Stomach (tissue), 9 donors: Measurements from ENCODE around the gene ATP6V1C2. TPM values are rescaled to one million over a fixed set of nuclear protein-coding genes. Genes with fewer than 3 reads are reported as not detected.

ENCODE experiments used
- DNase-seq, 2 donors: peaks; one replicate each; pipeline versions ENCODE4 v3.0.0 to v3.0.0-alpha.2; 2013 to 2019
- H3K27ac ChIP-seq, 5 donors: fragments of 200-600 bp in 4 of 5; sonication (generic) in 4 of 5; one replicate each; pipeline ENCODE4 v1.5.1; 2013 to 2019; ENCODE audit warnings: mild to moderate bottlenecking in 1 of 5, moderate library complexity in 1 of 5
- H3K27me3 ChIP-seq, 3 donors: fragments of 200-600 bp; sonication (generic); one replicate each; pipeline ENCODE4 v1.5.1; 2017 to 2019; ENCODE audit warnings: mixed run types in 1 of 3
- H3K36me3 ChIP-seq, 4 donors: fragments of 200-600 bp; sonication (generic); 1 replicate in 3 of 4; 2 replicates in 1 of 4; pipeline ENCODE4 v1.5.1; 2016 to 2019
- H3K4me1 ChIP-seq, 4 donors: fragments of 200-600 bp; sonication (generic); one replicate each; pipeline ENCODE4 v1.5.1; 2016 to 2019
- H3K4me3 ChIP-seq, 4 donors: fragments of 200-600 bp; sonication (generic) in 3 of 4; one replicate each; pipeline ENCODE4 v1.5.1; 2016 to 2019; ENCODE audit warnings: mild to moderate bottlenecking in 1 of 4
- H3K9me3 ChIP-seq, 4 donors: fragments of 200-600 bp; sonication (generic); one replicate each; pipeline ENCODE4 v1.5.1; 2016 to 2019
- EP300 ChIP-seq: sonication (generic); formaldehyde crosslinking; IDR thresholded peaks from one replicate; pipeline ENCODE4 v1.6.1; 2017; ENCODE audit warnings: antibody characterized with exemption
- POLR2A ChIP-seq, 4 donors: fragments of 450-650 bp; IDR thresholded peaks; one replicate each; pipeline ENCODE4 v1.6.1; 2016; ENCODE audit warnings: antibody characterized with exemption in 4 of 4, control low read depth in 2 of 4, mild to moderate bottlenecking in 1 of 4, moderate library complexity in 1 of 4
- POLR2AphosphoS5 ChIP-seq, 3 donors: sonication (generic); formaldehyde crosslinking; IDR thresholded peaks; one replicate each; pipeline ENCODE4 v1.6.1; 2016; ENCODE audit warnings: antibody characterized with exemption in 3 of 3
- WGBS, 5 donors: extraction: QIAGEN DNeasy Blood & Tissue Kit in 3 of 5; methylation state at CpG; one replicate each; pipeline versions ENCODE4 v1.1.5 to v1.1.7; 2013 to 2018; 5-methylcytosine and 5-hydroxymethylcytosine counted together
- intact Hi-C: fragments of 100-400 bp; cut with DNase I; formaldehyde crosslinking; loops from one replicate; pipeline ENCODE4 v1.15.1; 2023; ENCODE audit warnings: low total_unique reads
- polyA plus RNA-seq, 3 donors: library from polyadenylated mRNA; stranded (reverse); fragments of 200-250 nt; gene quantifications; one replicate each; pipeline ENCODE4 v1.2.3, GENCODE V29; 2013
- total RNA-seq, 5 donors: library from RNA; depleted of rRNA; stranded (reverse); fragments of >200 nt; gene quantifications; one replicate each; pipeline versions ENCODE4 v1.1.0 to v1.2.3, GENCODE V29; 2014 to 2016
- TF ChIP-seq, protein P1 (sequence below), 7 experiments: fragments of 450-650 bp in 4 of 7; fragments of 200-600 bp in 3 of 7; sonication (generic) in 3 of 7; IDR thresholded peaks; one replicate each; pipeline ENCODE4 v1.5.1; 2016 to 2019; ENCODE audit warnings: antibody characterized with exemption in 7 of 7, control low read depth in 2 of 7, mild to moderate bottlenecking in 1 of 7
- donor health status: healthy with polysubstance abuse.
- donor health status: Bipolar disorder and iron deficiency.
- donor health status: healthy.

ATP6V1C2 gene
- total and polyA plus RNA-seq, 8 donors = 0.61 to 143 (median 1.1) TPM; not detected in 3

- H3K4me3 ChIP-seq = no peak overlapping the region
- H3K27me3 ChIP-seq = no peaks in the 10 kb centered on the region
- TF ChIP-seq, protein P1, sequence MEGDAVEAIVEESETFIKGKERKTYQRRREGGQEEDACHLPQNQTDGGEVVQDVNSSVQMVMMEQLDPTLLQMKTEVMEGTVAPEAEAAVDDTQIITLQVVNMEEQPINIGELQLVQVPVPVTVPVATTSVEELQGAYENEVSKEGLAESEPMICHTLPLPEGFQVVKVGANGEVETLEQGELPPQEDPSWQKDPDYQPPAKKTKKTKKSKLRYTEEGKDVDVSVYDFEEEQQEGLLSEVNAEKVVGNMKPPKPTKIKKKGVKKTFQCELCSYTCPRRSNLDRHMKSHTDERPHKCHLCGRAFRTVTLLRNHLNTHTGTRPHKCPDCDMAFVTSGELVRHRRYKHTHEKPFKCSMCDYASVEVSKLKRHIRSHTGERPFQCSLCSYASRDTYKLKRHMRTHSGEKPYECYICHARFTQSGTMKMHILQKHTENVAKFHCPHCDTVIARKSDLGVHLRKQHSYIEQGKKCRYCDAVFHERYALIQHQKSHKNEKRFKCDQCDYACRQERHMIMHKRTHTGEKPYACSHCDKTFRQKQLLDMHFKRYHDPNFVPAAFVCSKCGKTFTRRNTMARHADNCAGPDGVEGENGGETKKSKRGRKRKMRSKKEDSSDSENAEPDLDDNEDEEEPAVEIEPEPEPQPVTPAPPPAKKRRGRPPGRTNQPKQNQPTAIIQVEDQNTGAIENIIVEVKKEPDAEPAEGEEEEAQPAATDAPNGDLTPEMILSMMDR (IDR thresholded peaks at IDR 0.05) = no peak
- no peak for TF ChIP-seq POLR2A (IDR thresholded peaks at IDR 0.05)
- no peak for DNase-seq
- no peaks in the 10 kb centered on the region for H3K9me3 ChIP-seq
- H3K27ac ChIP-seq = peak overlapping the region in 2 of 5 donors; percentile 23 to 81
- peaks cover 0 to 22% (median 9%) of the 10 kb centered on the region in 4 donors for H3K4me1 ChIP-seq
- intact Hi-C loops = no loop called here
- H3K36me3 ChIP-seq = peaks cover 86 to 100% (median 100%) of the 10 kb centered on the region in 4 donors
- 65 to 73% (median 72%) methylated on average over 9 of the region's 9 CpGs for WGBS, 5 donors
These were observed 63.3 kb downstream of the ATP6V1C2 start for GRCh38 chr2:10784719-10785118.

DNA sequence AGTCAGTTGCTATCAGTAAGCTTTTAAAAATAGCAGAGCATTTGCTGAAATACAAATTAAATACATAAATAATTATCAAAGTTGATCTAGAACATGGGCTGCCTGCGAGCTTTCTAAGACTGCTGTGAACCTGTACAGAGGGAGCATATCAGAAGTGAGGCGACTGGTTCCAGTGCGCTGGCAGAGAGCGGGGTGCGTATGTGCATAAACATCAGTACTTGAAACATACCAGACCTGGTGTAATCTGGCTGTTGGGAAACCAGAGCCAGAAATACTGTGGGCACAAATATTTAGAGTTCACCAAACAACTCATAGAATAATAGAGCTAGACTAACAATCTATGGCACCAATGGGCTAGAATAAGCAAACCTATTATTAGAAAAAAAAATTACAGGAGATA, 63.8 kb downstream of the ATP6V1C2 start:
- intact Hi-C loops = no loop called here
- Histone ChIP-seq H3K27me3 (no peaks in the 10 kb centered on the region), H3K36me3 (peaks cover 82 to 100% (median 99%) of the 10 kb centered on the region in 4 donors), H3K4me1 (peaks cover 0 to 22% (median 9%) of the 10 kb centered on the region in 4 donors), H3K9me3 (no peaks in the 10 kb centered on the region), H3K27ac (peak overlapping the region in 2 of 5 donors; percentile 23 to 81), H3K4me3 (no peak overlapping the region)
- WGBS, 5 donors = 51 to 80% (median 55%) methylated on average over 5 of the region's 5 CpGs
- no peak for DNase-seq
- TF ChIP-seq, protein P1 (IDR thresholded peaks at IDR 0.05) = no peak
- TF ChIP-seq POLR2A (IDR thresholded peaks at IDR 0.05) (no peak), EP300 (no peak), POLR2AphosphoS5 (IDR thresholded peaks at IDR 0.05) (peak in 2 of 3 donors; percentile 11 to 33)

- Histone ChIP-seq H3K36me3 (peaks cover 76 to 100% (median 99%) of the 10 kb centered on the region in 4 donors), H3K9me3 (no peaks in the 10 kb centered on the region), H3K4me3 (no peak overlapping the region), H3K4me1 (peaks cover 0 to 28% (median 13%) of the 10 kb centered on the region in 4 donors), H3K27me3 (no peaks in the 10 kb centered on the region), H3K27ac (peak overlapping the region in 1 of 5 donors; percentile 81)
- intact Hi-C loops = no loop called here
- DNase-seq = no peak
- WGBS, 5 donors = 82 to 92% (median 86%) methylated on average over 11 to 12 of the region's 12 CpGs
- TF ChIP-seq POLR2AphosphoS5 (IDR thresholded peaks at IDR 0.05) = no peak
- TF ChIP-seq, protein P1 (IDR thresholded peaks at IDR 0.05) = no peak
- TF ChIP-seq EP300 = no peak
- TF ChIP-seq POLR2A (IDR thresholded peaks at IDR 0.05) = no peak
These were observed 65.0 kb downstream of the ATP6V1C2 start for GRCh38 chr2:10786240-10786982.

DNA sequence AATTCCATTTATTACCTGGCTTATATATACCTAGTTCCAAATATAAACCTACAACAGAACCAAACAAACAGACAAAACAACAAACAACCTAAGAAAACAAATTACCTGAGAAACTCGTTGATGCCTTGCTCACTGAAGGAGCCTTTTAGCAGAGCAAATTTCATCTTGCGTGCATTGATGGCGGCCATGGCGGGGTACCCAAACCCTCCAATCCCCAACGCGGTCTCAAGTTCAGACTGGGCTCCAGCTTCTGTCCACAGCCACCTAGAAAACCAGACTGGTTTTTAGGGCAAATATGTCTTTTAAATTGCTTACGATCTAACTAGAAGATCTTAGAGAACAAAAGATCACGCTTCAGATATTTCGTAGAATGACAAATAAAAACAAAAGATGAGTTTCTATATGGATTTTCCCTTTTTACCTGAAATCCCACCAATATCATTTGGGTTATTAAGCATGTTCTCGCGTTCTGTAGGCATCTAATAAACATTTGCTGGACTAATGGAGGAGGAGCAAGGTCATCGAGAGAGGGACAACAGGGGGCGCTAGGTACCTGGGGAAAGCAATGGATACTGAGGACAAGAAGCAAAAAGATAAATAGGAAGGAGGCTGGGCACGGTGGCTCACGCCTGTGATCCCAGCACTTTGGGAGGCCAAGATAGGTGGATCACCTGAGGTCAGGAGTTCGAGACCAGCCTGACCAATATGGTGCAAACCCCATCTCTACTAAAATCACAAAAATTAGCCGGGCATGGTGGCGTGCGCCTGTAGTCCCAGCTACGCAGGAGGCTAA, 65.9 kb downstream of the ATP6V1C2 start:
- 81 to 89% (median 85%) methylated on average over 20 of the region's 20 CpGs for WGBS, 5 donors
- intact Hi-C loops = no loop called here
- no peak for DNase-seq
- Histone ChIP-seq H3K36me3 (peaks cover 72 to 100% (median 99%) of the 10 kb centered on the region in 4 donors), H3K9me3 (no peaks in the 10 kb centered on the region), H3K27me3 (no peaks in the 10 kb centered on the region), H3K4me1 (peaks cover 3 to 33% (median 13%) of the 10 kb centered on the region in 4 donors), H3K27ac (no peak overlapping the region), H3K4me3 (no peak overlapping the region)
- TF ChIP-seq, protein P1 (IDR thresholded peaks at IDR 0.05) = peak in 2 of 7 experiments; percentile 7 to 24
- TF ChIP-seq EP300 = no peak
